H1 (cell line): ENCODE measurements around the gene FAM168B. TPM values are rescaled to one million over a fixed set of nuclear protein-coding genes. Genes with fewer than 3 reads are reported as not detected.

ENCODE experiments used
- CHD7 ChIP-seq: fragments of 300-600 bp; sonication (generic); IDR thresholded peaks from 2 replicates; pipeline ENCODE4 v1.7.1; 2012; ENCODE audit warnings: low read length, moderate library complexity, mild to moderate bottlenecking, inconsistent platforms; ENCODE audit not compliant: insufficient replicate concordance
- EP300 ChIP-seq, 2 experiments: IDR thresholded peaks; 1 replicate in 1 of 2; 2 replicates in 1 of 2; pipeline ENCODE4 v1.6.1; 2011 to 2012; ENCODE audit warnings: low read depth in 2 of 2, low read length in 2 of 2, mild to moderate bottlenecking in 2 of 2, borderline replicate concordance in 1 of 2, inconsistent platforms in 1 of 2, moderate library complexity in 1 of 2
- MAX ChIP-seq: IDR thresholded peaks from 2 replicates; pipeline ENCODE4 v1.6.1; 2012; ENCODE audit warnings: inconsistent platforms
- polyA plus RNA-seq, 7 experiments: library from polyadenylated mRNA; depleted of rRNA in 3 of 7; stranded (reverse) in 5 of 7; unstranded in 2 of 7; fragments of >200 nt in 5 of 7; fragments of 200-250 nt in 2 of 7; gene quantifications; 1 replicate in 5 of 7; 2 replicates in 1 of 7; 4 replicates in 1 of 7; pipeline versions ENCODE4 v1.2.1 to v1.2.3, GENCODE V29; 2011 to 2013; ENCODE audit warnings: missing spikeins in 2 of 7, mixed read lengths in 2 of 7
- total RNA-seq: library from RNA; stranded (reverse); fragmentation: NEBNext Ultra II Directional; extraction: Animal tissue kit (Norgen Biotek cat#: 25700); gene quantifications from 2 replicates; pipeline ENCODE4 v1.2.1, GENCODE V29; 2021

Gene FAM168B
- total and polyA plus RNA-seq, 2 of the 8 experiments (the other 6 are each of a cell fraction or from before 2014, with no cell fraction given): 61.9 to 123 TPM

GRCh38 chr2:131103165-131103564 lies 9.9 kb upstream of the FAM168B start (continued):
- no peak for TF ChIP-seq CHD7
- no peak for TF ChIP-seq EP300 (IDR thresholded peaks at IDR 0.05; ENCODE audit: borderline replicate concordance in 1 of 2, low read depth in 2 of 2, low read length in 2 of 2)
- TF ChIP-seq MAX: no peak
